AG08395 (cell line): ENCODE measurements around the gene MAST1.
"Not testable (repeated sequence)": the region's sequence is repeated elsewhere in the genome, so short reads cannot be mapped to it uniquely, and the experiment has no call there.

Source experiments
- DNase-seq: peaks from one replicate; pipeline ENCODE4 v3.0.0; 2012; ENCODE audit warnings: mixed read lengths, low spot score

The MAST1 gene

DNA sequence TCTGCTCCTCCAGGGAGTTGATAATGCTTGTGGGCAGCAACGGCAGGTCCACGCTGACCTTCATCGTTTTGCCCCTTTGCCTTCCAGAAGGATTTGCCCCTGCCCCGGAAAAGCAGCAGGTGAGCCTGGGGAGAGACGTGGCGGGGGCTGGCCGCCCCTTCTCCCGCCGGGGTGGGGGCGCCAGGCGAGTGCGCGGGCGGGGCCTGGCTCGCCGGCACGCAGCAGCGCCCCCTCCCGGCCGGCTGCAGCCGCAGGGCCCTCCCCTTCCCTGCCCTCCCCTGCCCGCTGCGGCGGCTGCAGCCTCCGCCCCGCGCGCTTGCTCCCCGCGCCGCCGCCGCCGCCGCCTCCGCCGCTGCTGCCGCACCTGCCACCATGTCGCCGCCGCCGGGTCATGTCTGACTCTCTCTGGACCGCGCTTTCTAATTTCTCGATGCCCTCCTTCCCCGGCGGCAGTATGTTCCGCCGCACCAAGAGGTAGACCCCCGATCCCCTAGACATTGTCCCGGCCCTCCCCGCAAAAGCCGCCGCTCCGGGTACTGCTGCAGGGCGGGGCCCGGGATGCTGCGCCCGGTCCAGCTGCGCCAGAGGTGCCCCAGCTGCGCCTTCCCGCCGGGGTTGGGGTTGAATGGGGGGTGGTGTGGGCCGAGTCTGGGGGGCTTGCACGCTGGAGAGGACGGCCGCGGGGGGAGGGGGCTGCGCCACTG lies at the start of gene MAST1:
MAST1 (plus strand) TSS at position 334 of the 704 bp plus-strand sequence; CDS start at position 392, 58 bp downstream.
- DNase-seq, result peak; percentile 57

DNA sequence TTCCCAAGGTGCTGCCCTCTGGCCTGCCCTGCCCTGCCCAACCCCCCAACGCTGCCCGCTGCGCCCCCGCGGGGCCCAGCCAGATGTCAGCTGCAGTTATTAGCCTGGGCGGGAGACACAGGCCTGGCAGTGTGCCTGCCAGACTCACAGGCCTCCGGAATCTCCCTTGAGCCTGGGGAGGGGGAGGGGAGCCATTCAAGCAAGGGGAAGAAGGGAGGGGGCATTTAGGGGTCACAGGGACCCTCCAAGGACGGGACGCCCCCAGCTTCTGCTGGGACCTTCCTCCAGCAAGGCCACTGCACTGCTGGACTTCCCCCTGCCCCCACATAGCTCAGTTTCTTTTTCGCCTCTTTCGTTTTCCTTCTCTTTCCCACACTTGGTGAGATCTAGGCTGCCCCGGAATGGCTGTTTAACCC lies 49.6 kb upstream of the MAST1 start:
- DNase-seq, result peak; percentile 55

GRCh38 chr19:12789098-12789903 lies 49.0 kb upstream of the MAST1 start:
- DNase-seq, result peak; percentile 3

DNA sequence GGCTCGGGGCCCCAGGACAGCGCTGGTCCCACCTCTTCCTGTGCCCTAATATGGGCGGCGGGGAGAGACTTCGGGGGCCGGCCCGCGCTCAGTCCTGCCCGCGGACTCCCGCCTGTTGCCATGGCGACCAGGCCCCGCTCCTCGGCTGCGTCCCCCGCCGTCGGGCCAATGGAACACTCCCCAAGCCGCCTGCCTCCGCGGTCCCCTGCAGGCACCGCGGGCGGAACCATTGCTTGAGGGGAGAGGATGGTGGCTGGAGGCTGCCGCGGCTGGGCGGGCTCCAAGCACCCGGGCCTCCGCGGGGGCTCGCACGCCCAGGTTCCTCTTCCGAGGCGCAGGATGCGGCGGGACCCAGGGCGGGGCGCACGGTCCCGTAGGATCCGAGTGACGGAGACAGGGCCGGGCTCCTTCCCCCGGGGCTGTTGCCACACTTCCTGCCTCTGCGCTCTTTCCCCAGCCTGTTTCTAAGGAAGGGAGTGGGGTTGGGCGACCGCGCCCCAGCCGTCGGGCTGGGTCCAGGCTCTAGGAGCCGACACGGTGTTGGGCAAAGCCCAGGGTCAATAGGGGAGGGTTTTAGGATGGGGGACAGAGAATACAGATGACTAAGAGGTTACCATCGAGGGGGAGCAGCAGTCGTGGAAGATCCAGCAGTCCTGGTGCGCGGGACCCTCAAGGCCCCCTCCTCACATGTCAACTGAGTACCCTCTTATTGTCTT lies 48.3 kb upstream of the MAST1 start:
- peak; percentile 95 for DNase-seq

- peak; percentile 1 for DNase-seq
These were observed 47.5 kb upstream of the MAST1 start for GRCh38 chr19:12790628-12791344.

DNA sequence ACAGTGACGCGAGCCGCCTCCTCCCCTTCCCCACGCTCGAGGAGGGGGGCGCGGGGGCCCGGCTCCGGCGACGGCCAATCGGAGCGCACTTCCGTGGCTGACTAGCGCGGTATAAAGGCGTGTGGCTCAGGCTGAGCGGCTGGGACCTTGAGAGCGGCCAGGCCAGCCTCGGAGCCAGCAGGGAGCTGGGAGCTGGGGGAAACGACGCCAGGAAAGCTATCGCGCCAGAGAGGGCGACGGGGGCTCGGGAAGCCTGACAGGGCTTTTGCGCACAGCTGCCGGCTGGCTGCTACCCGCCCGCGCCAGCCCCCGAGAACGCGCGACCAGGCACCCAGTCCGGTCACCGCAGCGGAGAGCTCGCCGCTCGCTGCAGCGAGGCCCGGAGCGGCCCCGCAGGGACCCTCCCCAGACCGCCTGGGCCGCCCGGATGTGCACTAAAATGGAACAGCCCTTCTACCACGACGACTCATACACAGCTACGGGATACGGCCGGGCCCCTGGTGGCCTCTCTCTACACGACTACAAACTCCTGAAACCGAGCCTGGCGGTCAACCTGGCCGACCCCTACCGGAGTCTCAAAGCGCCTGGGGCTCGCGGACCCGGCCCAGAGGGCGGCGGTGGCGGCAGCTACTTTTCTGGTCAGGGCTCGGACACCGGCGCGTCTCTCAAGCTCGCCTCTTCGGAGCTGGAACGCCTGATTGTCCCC lies 46.8 kb upstream of the MAST1 start, which contains the start of gene JUNB:
JUNB (plus strand) TSS at position 142 of the 706 bp plus-strand sequence; CDS start at position 428, 286 bp downstream.
- peak; percentile 93 for DNase-seq

GRCh38 chr19:12792051-12792852 lies 46.1 kb upstream of the MAST1 start:
- peak; percentile 2 for DNase-seq

DNA sequence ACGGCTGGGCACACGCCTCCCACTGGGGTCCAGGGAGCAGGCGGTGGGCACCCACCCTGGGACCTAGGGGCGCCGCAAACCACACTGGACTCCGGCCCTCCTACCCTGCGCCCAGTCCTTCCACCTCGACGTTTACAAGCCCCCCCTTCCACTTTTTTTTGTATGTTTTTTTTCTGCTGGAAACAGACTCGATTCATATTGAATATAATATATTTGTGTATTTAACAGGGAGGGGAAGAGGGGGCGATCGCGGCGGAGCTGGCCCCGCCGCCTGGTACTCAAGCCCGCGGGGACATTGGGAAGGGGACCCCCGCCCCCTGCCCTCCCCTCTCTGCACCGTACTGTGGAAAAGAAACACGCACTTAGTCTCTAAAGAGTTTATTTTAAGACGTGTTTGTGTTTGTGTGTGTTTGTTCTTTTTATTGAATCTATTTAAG lies 45.4 kb upstream of the MAST1 start:
- DNase-seq, result no peak

GRCh38 chr19:12793290-12794195 lies 44.8 kb upstream of the MAST1 start:
- DNase-seq, result peak; percentile 97

GRCh38 chr19:12794196-12794941 lies 43.9 kb upstream of the MAST1 start:
- DNase-seq, result peak; percentile 2

- no peak for DNase-seq
These were observed 43.3 kb upstream of the MAST1 start for GRCh38 chr19:12794971-12795381.

GRCh38 chr19:12796146-12797071 lies 41.9 kb upstream of the MAST1 start:
- peak; percentile 66 for DNase-seq

DNA sequence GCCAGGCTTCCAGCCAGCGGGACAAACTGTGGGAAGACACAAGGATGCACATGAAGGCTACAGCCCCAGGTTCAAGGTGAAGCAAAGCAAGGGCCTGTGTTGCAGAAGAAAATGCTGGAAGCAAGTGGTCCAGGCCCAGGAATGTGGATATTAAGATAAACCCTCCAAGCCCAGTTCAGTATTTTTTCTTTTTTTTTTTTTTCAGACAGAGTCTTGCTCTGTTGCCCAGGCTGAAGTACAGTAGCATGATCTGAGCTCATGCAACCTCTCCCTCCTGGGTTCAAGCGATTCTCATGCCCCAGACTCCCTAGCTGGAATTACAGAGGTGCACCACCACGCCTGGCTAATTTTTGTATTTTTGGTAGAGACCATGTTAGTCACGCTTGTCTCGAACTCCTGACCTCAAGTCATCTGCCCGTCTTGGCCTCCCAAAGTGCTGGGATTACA lies 41.2 kb upstream of the MAST1 start:
- DNase-seq, result no peak

GRCh38 chr19:12797607-12798006 lies 40.7 kb upstream of the MAST1 start:
- DNase-seq, result not testable (repeated sequence)

DNA sequence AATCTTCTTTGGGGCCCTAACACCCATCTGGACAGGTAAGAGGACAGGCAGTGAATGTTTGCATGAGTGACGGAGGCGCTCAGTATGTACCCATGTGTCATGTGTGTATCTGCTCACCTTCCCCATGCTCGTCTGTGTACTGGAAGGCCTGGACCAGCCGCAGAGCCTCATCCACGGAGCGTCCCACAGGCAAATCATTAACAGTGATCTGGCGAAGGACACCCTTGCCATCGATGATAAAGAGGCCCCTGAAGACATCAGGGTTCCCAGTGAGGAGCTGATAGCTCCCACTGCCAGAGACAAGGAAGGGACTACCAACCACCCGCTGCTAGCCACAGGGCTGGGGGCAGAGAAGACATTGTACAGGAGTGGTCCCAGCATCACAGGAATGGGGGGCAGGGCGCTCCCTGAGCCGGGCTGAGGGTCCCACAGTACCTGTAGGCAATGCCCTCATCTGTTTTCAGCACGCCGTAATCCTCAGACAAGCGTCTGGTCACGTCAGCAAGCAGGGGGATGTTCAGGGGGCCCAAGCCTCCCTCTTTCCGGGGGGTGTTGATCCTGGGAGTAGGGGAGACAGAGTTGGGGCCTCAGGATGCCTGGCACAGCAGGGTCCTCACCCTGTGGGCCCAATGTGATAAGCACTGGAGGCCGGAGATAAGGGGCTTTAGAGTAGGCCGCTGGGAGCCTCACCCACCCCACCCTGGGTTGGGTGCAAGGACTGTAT lies 38.4 kb upstream of the MAST1 start:
- no peak for DNase-seq

DNA sequence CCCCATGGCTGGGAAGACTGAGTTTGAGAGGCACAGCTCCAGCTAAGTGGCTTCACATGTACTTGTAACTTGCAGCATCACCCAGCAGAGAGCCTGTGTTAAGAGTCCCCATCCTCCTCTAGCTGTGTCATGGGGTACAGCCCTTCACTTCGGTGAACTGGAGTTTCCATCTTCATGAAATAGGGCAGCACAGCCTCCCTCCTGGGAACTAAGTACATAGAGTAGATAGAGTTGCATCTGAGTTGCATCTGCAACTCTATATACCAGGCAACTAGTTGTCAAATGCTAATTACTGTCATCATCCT lies 37.9 kb upstream of the MAST1 start:
- DNase-seq, result no peak
